ENCODE measurements around the gene WDR4. TPM values are rescaled to one million over a fixed set of nuclear protein-coding genes. Genes with fewer than 3 reads are reported as not detected.
"Not testable (repeated sequence)": the region's sequence is repeated elsewhere in the genome, so short reads cannot be mapped to it uniquely, and the experiment has no call there.

The WDR4 gene
- total RNA-seq, 4 donors from 2014 or later, result 6.6 to 22.7 (median 10.3) TPM

GRCh38 chr21:42844411-42845113 lies 34.8 kb downstream of the WDR4 start:
- no peak for DNase-seq

DNA sequence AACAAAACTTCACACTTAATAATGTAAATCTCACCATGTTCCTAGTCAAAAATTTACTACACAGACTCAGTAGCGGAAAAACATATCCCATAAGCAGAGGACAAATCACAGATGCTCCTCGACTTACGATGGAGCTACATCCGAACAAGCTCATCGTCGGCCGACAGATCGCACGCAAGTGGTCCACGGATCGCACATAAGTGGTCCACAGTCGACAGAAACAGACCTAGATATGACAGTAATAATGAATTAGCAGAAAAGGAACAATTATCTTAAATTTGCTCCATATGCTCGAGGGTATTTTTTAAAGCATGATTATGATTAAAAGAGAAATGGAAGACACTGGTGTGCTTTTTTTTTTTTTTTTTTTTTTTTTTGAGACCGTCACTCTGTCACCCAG lies 36.3 kb downstream of the WDR4 start:
- H3K27me3 ChIP-seq, result no peaks in the 10 kb centered on the region
- peaks cover 0 to 8% (median 2%) of the 10 kb centered on the region in 4 donors for H3K36me3 ChIP-seq
- no peaks in the 10 kb centered on the region for H3K4me1 ChIP-seq
- 87 to 95% methylated on average over 5 to 14 of the region's 14 CpGs for WGBS, 2 donors (ENCODE audit: low coverage in 1 of 2)
- DNase-seq, result no peak
- H3K27ac ChIP-seq, result no peak overlapping the region
- in situ Hi-C loops (cut with MboI; ENCODE audit: low pct_ligation_motif_present in 1 of 4, low pct_unique_long_range_greater_than_20kb in 1 of 4, low sequenced_read_pairs in 3 of 4) (no loop called here), intact Hi-C loops (cut with DNase I; ENCODE audit: low total_unique reads) (no loop called here)
- no peaks in the 10 kb centered on the region for H3K9me3 ChIP-seq
- no peak overlapping the region for H3K4me3 ChIP-seq
- TF ChIP-seq EP300 (IDR thresholded peaks at IDR 0.05; ENCODE audit: low read depth), result no peak
- no peak for TF ChIP-seq POLR2AphosphoS5 (IDR thresholded peaks at IDR 0.05)
- TF ChIP-seq POLR2A (IDR thresholded peaks at IDR 0.05), result no peak
- no peak for TF ChIP-seq CTCF (IDR thresholded peaks at IDR 0.05)

More at GRCh38 chr21:42844411-42845113, 34.8 kb downstream of the WDR4 start:
- Histone ChIP-seq H3K27ac (peak overlapping the region in 1 of 4 donors; percentile 0), H3K4me3 (no peak overlapping the region), H3K36me3 (peaks cover 0 to 13% (median 4%) of the 10 kb centered on the region in 4 donors), H3K9me3 (no peaks in the 10 kb centered on the region), H3K27me3 (no peaks in the 10 kb centered on the region), H3K4me1 (no peaks in the 10 kb centered on the region)
- in situ Hi-C loops (cut with MboI; ENCODE audit: low pct_ligation_motif_present in 1 of 4, low pct_unique_long_range_greater_than_20kb in 1 of 4, low sequenced_read_pairs in 3 of 4) (no loop called here), intact Hi-C loops (cut with DNase I; ENCODE audit: low total_unique reads) (no loop called here)
- no peak for TF ChIP-seq POLR2AphosphoS5 (IDR thresholded peaks at IDR 0.05)
- TF ChIP-seq EP300 (IDR thresholded peaks at IDR 0.05; ENCODE audit: low read depth), result no peak
- TF ChIP-seq CTCF (IDR thresholded peaks at IDR 0.05), result no peak
- no peak for TF ChIP-seq POLR2A (IDR thresholded peaks at IDR 0.05)
- 80 to 87% methylated on average over 7 to 21 of the region's 22 CpGs for WGBS, 2 donors (ENCODE audit: low coverage in 1 of 2)

DNA sequence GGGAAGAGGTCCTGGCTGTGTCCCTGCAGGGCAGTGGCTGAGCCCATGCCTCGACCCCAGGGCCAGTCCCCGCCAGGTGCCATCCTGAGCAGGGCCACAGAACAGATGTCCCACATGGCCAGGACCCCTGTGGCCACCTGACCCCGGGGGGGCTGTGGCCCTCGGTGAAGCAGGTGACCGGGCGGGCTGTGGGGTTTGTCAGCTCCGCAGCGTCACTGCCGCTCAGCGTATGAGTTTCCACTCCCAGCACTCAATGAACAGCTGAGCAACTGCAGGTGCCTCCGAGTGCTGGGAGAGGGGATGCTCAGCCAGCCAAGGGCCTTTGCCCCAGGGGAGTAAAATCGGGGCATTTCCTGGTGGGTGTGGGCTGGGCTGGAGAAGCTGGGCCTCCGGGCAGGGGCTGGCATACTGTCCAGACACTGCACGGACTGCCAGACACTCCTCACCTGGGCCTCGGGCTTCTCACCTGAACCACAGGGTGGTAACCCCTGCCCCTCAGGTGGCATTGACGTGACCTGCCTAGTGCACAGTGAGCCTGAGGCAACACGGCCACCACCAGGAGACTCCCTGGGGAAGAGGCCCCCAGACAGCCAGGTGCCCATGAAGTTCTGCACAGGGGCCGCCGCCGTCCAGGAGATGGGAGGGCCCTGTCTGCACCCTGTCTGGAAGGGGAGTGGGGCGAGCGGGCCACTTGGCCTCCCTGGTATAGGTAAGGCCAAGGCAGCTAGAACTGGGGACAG lies 37.3 kb downstream of the WDR4 start:
- intact Hi-C loops (cut with DNase I; ENCODE audit: low total_unique reads); DNase-seq; H3K9me3 ChIP-seq; H3K27me3 ChIP-seq; H3K36me3 ChIP-seq; H3K27ac ChIP-seq; H3K4me3 ChIP-seq; H3K4me1 ChIP-seq; in situ Hi-C loops (cut with MboI; ENCODE audit: low pct_ligation_motif_present in 1 of 4, low pct_unique_long_range_greater_than_20kb in 1 of 4, low sequenced_read_pairs in 3 of 4): not testable (repeated sequence)
- 88% methylated on average over 10 of the region's 22 CpGs; no CpG with 5 or more reads in 1 of the 2 donors for WGBS, 2 donors (ENCODE audit: low coverage in 1 of 2)

GRCh38 chr21:42841156-42841915 lies 38.0 kb downstream of the WDR4 start:
- Histone ChIP-seq H3K27ac (no peak overlapping the region), H3K9me3 (no peaks in the 10 kb centered on the region), H3K4me1 (no peaks in the 10 kb centered on the region), H3K36me3 (peaks cover 0 to 8% (median 2%) of the 10 kb centered on the region in 4 donors), H3K4me3 (no peak overlapping the region), H3K27me3 (no peaks in the 10 kb centered on the region)
- intact Hi-C loops (cut with DNase I; ENCODE audit: low total_unique reads), result no loop called here
- 92 to 100% methylated on average over 3 to 18 of the region's 21 CpGs for WGBS, 2 donors (ENCODE audit: low coverage in 1 of 2)
- DNase-seq, result no peak
- no peak for TF ChIP-seq POLR2A (IDR thresholded peaks at IDR 0.05)
- TF ChIP-seq POLR2AphosphoS5 (IDR thresholded peaks at IDR 0.05), result no peak
- no peak for TF ChIP-seq CTCF (IDR thresholded peaks at IDR 0.05)
- TF ChIP-seq EP300 (IDR thresholded peaks at IDR 0.05; ENCODE audit: low read depth), result no peak
- in situ Hi-C loops (cut with MboI; ENCODE audit: low pct_ligation_motif_present in 1 of 4, low pct_unique_long_range_greater_than_20kb in 1 of 4, low sequenced_read_pairs in 3 of 4), result no loop called here

Data from transverse colon (tissue), 4 donors.